Effector memory CD4-positive, alpha-beta T cell (primary cell): ENCODE results near the gene ATL1.
A peak's percentile ranks its signal among the peaks of the same experiment; 100 is the strongest.

Source experiments
- DNase-seq, 3 donors: peaks; one replicate each; pipeline ENCODE4 v3.0.0-alpha.2; 2020
- H3K27ac ChIP-seq: 2 replicates; pipeline ENCODE4 v1.7.0; 2013; ENCODE audit warnings: mild to moderate bottlenecking, low read length, moderate library complexity; ENCODE audit not compliant: insufficient read depth, poor library complexity, severe bottlenecking
- H3K27me3 ChIP-seq: replicated peaks from 2 replicates; pipeline ENCODE4 v1.7.0; 2013; ENCODE audit warnings: mild to moderate bottlenecking, low read length; ENCODE audit not compliant: insufficient read depth, control insufficient read depth, poor library complexity, severe bottlenecking
- H3K36me3 ChIP-seq: 2 replicates; pipeline ENCODE4 v1.7.0; 2013; ENCODE audit warnings: mild to moderate bottlenecking, low read length, moderate library complexity; ENCODE audit not compliant: control insufficient read depth, insufficient read depth
- H3K4me1 ChIP-seq: 2 replicates; pipeline ENCODE4 v1.7.0; 2013; ENCODE audit warnings: low read length, mild to moderate bottlenecking; ENCODE audit not compliant: control insufficient read depth, insufficient read depth, poor library complexity, severe bottlenecking
- H3K4me3 ChIP-seq: 2 replicates; pipeline ENCODE4 v1.7.0; 2013; ENCODE audit warnings: low read length, low read depth, mild to moderate bottlenecking; ENCODE audit not compliant: insufficient read depth, poor library complexity, severe bottlenecking
- H3K9me3 ChIP-seq: 2 replicates; pipeline ENCODE4 v1.7.0; 2013; ENCODE audit warnings: mild to moderate bottlenecking, low read length, moderate library complexity; ENCODE audit not compliant: control insufficient read depth
- total RNA-seq, 3 donors: gene quantifications; one replicate each; lab custom pipeline; 2026; lab: John Stamatoyannopoulos, UW

The ATL1 gene
- 1.1 to 2.4 (median 1.9) reads per million in 3 donors for total RNA-seq

GRCh38 chr14:50559990-50560930 is at the start of gene ATL1:
ATL1 (plus strand) TSS chr14:50560145; CDS start chr14:50560266, 121 bp downstream.
- H3K4me3 ChIP-seq = peak within 1 kb of the TSS; percentile 65

GRCh38 chr14:50510157-50510556 is 49.8 kb upstream of the ATL1 start:
- H3K36me3 ChIP-seq = no peaks in the 10 kb centered on the region
- no peak for DNase-seq
- H3K27ac ChIP-seq = no peak overlapping the region
- no peaks in the 10 kb centered on the region for H3K4me1 ChIP-seq
- H3K27me3 ChIP-seq = no peaks in the 10 kb centered on the region
- no peaks in the 10 kb centered on the region for H3K9me3 ChIP-seq
- H3K4me3 ChIP-seq = no peak overlapping the region

More at GRCh38 chr14:50559990-50560930, at the start of gene ATL1:
- H3K9me3 ChIP-seq = no peaks in the 10 kb centered on the region
- H3K27ac ChIP-seq = no peak within 1 kb of the TSS
- H3K27me3 ChIP-seq = peaks cover 32% of the 10 kb centered on the region
- H3K4me1 ChIP-seq = peaks cover 12% of the 10 kb centered on the region
- no peaks in the 10 kb centered on the region for H3K36me3 ChIP-seq
- DNase-seq = no peak

- H3K9me3 ChIP-seq = no peaks in the 10 kb centered on the region
- H3K27me3 ChIP-seq = no peaks in the 10 kb centered on the region
- no peak overlapping the region for H3K27ac ChIP-seq
- no peak overlapping the region for H3K4me3 ChIP-seq
- no peaks in the 10 kb centered on the region for H3K36me3 ChIP-seq
- no peaks in the 10 kb centered on the region for H3K4me1 ChIP-seq
- DNase-seq = no peak
Measured at GRCh38 chr14:50512463-50512862, 47.5 kb upstream of the ATL1 start.

- Histone ChIP-seq H3K4me3 (no peak overlapping the region), H3K9me3 (no peaks in the 10 kb centered on the region), H3K27me3 (no peaks in the 10 kb centered on the region), H3K27ac (no peak overlapping the region), H3K4me1 (no peaks in the 10 kb centered on the region), H3K36me3 (no peaks in the 10 kb centered on the region)
- DNase-seq = no peak
Measured at GRCh38 chr14:50516091-50516490, 43.9 kb upstream of the ATL1 start.

- H3K4me3 ChIP-seq = no peak overlapping the region
Measured at GRCh38 chr14:50520947-50521815, 38.8 kb upstream of the ATL1 start.

GRCh38 chr14:50521912-50522341 is 38.0 kb upstream of the ATL1 start:
- no peaks in the 10 kb centered on the region for H3K36me3 ChIP-seq
- no peak overlapping the region for H3K4me3 ChIP-seq
- peaks cover 5% of the 10 kb centered on the region for H3K4me1 ChIP-seq
- H3K9me3 ChIP-seq = no peaks in the 10 kb centered on the region
- peak overlapping the region; percentile 34 for H3K27ac ChIP-seq
- H3K27me3 ChIP-seq = no peaks in the 10 kb centered on the region
- DNase-seq = no peak

More at GRCh38 chr14:50520947-50521815, 38.8 kb upstream of the ATL1 start:
- Histone ChIP-seq H3K27ac (peak overlapping the region; percentile 34), H3K4me1 (peaks cover 5% of the 10 kb centered on the region), H3K36me3 (no peaks in the 10 kb centered on the region), H3K9me3 (no peaks in the 10 kb centered on the region), H3K27me3 (no peaks in the 10 kb centered on the region)
- peak in 1 of 3 donors; percentile 5 for DNase-seq

GRCh38 chr14:50523271-50524041 is 36.5 kb upstream of the ATL1 start:
- Histone ChIP-seq H3K4me1 (peaks cover 5% of the 10 kb centered on the region), H3K9me3 (no peaks in the 10 kb centered on the region), H3K4me3 (no peak overlapping the region), H3K27me3 (no peaks in the 10 kb centered on the region), H3K36me3 (no peaks in the 10 kb centered on the region), H3K27ac (no peak overlapping the region)
- DNase-seq = no peak

- DNase-seq = no peak
- H3K4me1 ChIP-seq = peaks cover 5% of the 10 kb centered on the region
- no peaks in the 10 kb centered on the region for H3K9me3 ChIP-seq
- no peaks in the 10 kb centered on the region for H3K36me3 ChIP-seq
- H3K4me3 ChIP-seq = no peak overlapping the region
- H3K27ac ChIP-seq = no peak overlapping the region
- no peaks in the 10 kb centered on the region for H3K27me3 ChIP-seq
Measured at GRCh38 chr14:50524060-50524459, 35.9 kb upstream of the ATL1 start.

GRCh38 chr14:50524731-50525515 is 35.0 kb upstream of the ATL1 start:
- Histone ChIP-seq H3K9me3 (no peaks in the 10 kb centered on the region), H3K4me3 (no peak overlapping the region), H3K36me3 (no peaks in the 10 kb centered on the region), H3K27me3 (no peaks in the 10 kb centered on the region), H3K4me1 (peaks cover 5% of the 10 kb centered on the region), H3K27ac (no peak overlapping the region)
- no peak for DNase-seq
